KMS-11 (cell line): ENCODE measurements around the gene TRIO.
A peak's percentile ranks its signal among the peaks of the same experiment; 100 is the strongest.

Source experiments
- H2AFZ ChIP-seq: fragments of 200-600 bp; sonication (generic); 2 replicates; pipeline ENCODE4 v1.6.1; 2016; ENCODE audit warnings: antibody characterized with exemption, mixed run types, low read depth
- H3K27ac ChIP-seq: fragments of 200-600 bp; sonication (generic); 2 replicates; pipeline ENCODE4 v1.6.1; 2016; ENCODE audit warnings: mild to moderate bottlenecking, mixed run types
- H3K27me3 ChIP-seq: fragments of 200-600 bp; sonication (generic); 2 replicates; pipeline ENCODE4 v1.6.1; 2017; ENCODE audit warnings: mild to moderate bottlenecking, low read depth, mixed run types, moderate library complexity; ENCODE audit not compliant: insufficient read depth
- H3K36me3 ChIP-seq: fragments of 200-600 bp; sonication (generic); 2 replicates; pipeline ENCODE4 v1.6.1; 2017; ENCODE audit warnings: mild to moderate bottlenecking, mixed run types; ENCODE audit not compliant: insufficient read depth
- H3K4me1 ChIP-seq: fragments of 200-600 bp; sonication (generic); 2 replicates; pipeline ENCODE4 v1.6.1; 2016; ENCODE audit warnings: mild to moderate bottlenecking, low read depth, mixed run types; ENCODE audit not compliant: poor library complexity, severe bottlenecking
- H3K4me2 ChIP-seq: fragments of 200-600 bp; sonication (generic); 2 replicates; pipeline ENCODE4 v1.7.0; 2016; ENCODE audit warnings: mild to moderate bottlenecking, mixed run types
- H3K4me3 ChIP-seq: fragments of 200-600 bp; sonication (generic); IDR thresholded peaks from 2 replicates; pipeline ENCODE4 v1.6.1; 2017; ENCODE audit warnings: low read depth, low read length, mixed read lengths; ENCODE audit not compliant: insufficient read depth
- H3K79me2 ChIP-seq: fragments of 200-600 bp; sonication (generic); 2 replicates; pipeline ENCODE4 v1.6.1; 2016; ENCODE audit warnings: low read depth, mixed run types; ENCODE audit not compliant: insufficient read depth
- H3K9ac ChIP-seq: fragments of 200-600 bp; sonication (generic); 2 replicates; pipeline ENCODE4 v1.6.1; 2016; ENCODE audit warnings: mild to moderate bottlenecking, mixed run types
- H4K20me1 ChIP-seq: fragments of 200-600 bp; sonication (generic); 2 replicates; pipeline ENCODE4 v1.6.1; 2016; ENCODE audit warnings: mild to moderate bottlenecking, mixed run types; ENCODE audit not compliant: insufficient read depth
- CTCF ChIP-seq: fragments of 200-600 bp; sonication (generic); conservative IDR thresholded peaks from 2 replicates; pipeline ENCODE4 v1.6.1; 2017; ENCODE audit warnings: low read depth, mild to moderate bottlenecking, antibody characterized with exemption, low read length, moderate library complexity, mixed read lengths

TRIO gene

GRCh38 chr5:14251733-14252132 is 108.6 kb downstream of the TRIO start:
- Histone ChIP-seq H3K27me3 (no peaks in the 10 kb centered on the region), H3K4me1 (peaks cover 64% of the 10 kb centered on the region), H3K4me3 (no peak overlapping the region), H3K9ac (no peak overlapping the region), H3K4me2 (peak overlapping the region; percentile 9), H2AFZ (no peak overlapping the region), H3K27ac (peak overlapping the region; percentile 16; the same call in 1 of the 2 replicates), H3K79me2 (peaks cover 93% of the 10 kb centered on the region), H4K20me1 (no peaks in the 10 kb centered on the region), H3K36me3 (no peaks in the 10 kb centered on the region)
- no peak for TF ChIP-seq CTCF

- peaks cover 93% of the 10 kb centered on the region for H3K79me2 ChIP-seq
- no peak for TF ChIP-seq CTCF
Observed at GRCh38 chr5:14252793-14253192, 109.7 kb downstream of the TRIO start.

GRCh38 chr5:14254686-14255085 is 111.5 kb downstream of the TRIO start:
- Histone ChIP-seq H3K4me3 (no peak overlapping the region), H3K27ac (no peak overlapping the region), H3K79me2 (peaks cover 93% of the 10 kb centered on the region), H3K9ac (no peak overlapping the region), H4K20me1 (no peaks in the 10 kb centered on the region), H3K4me2 (no peak overlapping the region), H3K4me1 (peaks cover 35% of the 10 kb centered on the region), H2AFZ (no peak overlapping the region), H3K27me3 (no peaks in the 10 kb centered on the region), H3K36me3 (no peaks in the 10 kb centered on the region)
- TF ChIP-seq CTCF: no peak

More at GRCh38 chr5:14252793-14253192, 109.7 kb downstream of the TRIO start:
- no peak overlapping the region for H3K4me3 ChIP-seq
- no peak overlapping the region for H2AFZ ChIP-seq
- H3K9ac ChIP-seq: no peak overlapping the region
- peaks cover 53% of the 10 kb centered on the region for H3K4me1 ChIP-seq
- no peak overlapping the region for H3K27ac ChIP-seq
- H3K36me3 ChIP-seq: no peaks in the 10 kb centered on the region
- H3K4me2 ChIP-seq: no peak overlapping the region
- H4K20me1 ChIP-seq: no peaks in the 10 kb centered on the region
- H3K27me3 ChIP-seq: no peaks in the 10 kb centered on the region

- Histone ChIP-seq H3K9ac (no peak overlapping the region), H3K4me3 (no peak overlapping the region), H4K20me1 (no peaks in the 10 kb centered on the region), H3K79me2 (peaks cover 93% of the 10 kb centered on the region), H3K4me1 (peaks cover 21% of the 10 kb centered on the region), H2AFZ (no peak overlapping the region), H3K27ac (no peak overlapping the region), H3K4me2 (no peak overlapping the region), H3K36me3 (no peaks in the 10 kb centered on the region), H3K27me3 (no peaks in the 10 kb centered on the region)
- TF ChIP-seq CTCF: no peak
Observed at GRCh38 chr5:14256026-14256690, 113.0 kb downstream of the TRIO start.
